ENCODE data around the gene GRID2IP. TPM values are rescaled to one million over a fixed set of nuclear protein-coding genes. Genes with fewer than 3 reads are reported as not detected.

The GRID2IP gene
- total RNA-seq, 1 experiment from 2014 or later, result not detected

DNA sequence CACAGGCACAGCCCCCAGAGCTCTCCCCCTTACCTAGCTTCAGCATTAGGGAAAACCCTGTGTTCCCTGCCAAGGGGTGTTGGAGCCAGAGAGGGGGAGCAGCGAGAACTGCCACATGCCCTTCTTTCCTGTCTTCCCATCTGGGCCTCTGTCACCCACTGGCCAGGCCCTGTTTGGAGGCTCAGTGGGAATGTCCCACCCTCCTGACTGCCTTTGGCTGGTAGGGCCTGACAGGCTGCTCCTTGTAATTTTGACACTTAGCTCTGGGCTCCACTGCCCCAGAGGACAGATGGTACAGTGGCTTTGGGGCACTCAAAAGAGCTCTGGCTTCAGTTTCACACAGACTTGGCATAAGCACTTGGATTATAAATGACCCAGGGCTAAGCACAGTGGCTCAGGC, 50.6 kb downstream of the GRID2IP start:
- DNase-seq (ENCODE audit: low read depth), result no peak
- in situ Hi-C loops (cut with HindIII; ENCODE audit: low pct_unique_long_range_greater_than_20kb, low sequenced_read_pairs), result no loop called here

DNA sequence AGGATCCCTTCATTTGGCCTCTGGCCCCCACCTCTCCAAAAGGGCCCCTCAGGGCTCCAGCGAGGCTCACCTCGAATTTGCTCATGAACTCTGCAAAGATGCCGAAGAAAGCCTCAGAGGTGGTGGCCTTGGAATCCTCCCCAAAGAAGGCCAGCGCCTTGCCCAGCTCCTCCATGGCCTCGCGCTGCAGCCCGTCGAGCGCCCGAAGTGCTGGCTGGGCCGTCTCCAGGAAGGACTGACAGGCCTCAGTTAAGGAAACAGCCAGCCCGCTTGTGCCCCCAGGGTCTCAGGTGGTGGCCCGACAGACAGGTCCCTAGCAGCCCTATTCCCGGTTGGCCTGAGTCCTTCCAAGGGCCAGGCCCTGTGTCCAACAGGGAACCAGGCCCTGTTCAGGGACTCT, 53.3 kb downstream of the GRID2IP start:
- DNase-seq (ENCODE audit: low read depth), result no peak
- in situ Hi-C loops (cut with HindIII; ENCODE audit: low pct_unique_long_range_greater_than_20kb, low sequenced_read_pairs), result no loop called here

DNA sequence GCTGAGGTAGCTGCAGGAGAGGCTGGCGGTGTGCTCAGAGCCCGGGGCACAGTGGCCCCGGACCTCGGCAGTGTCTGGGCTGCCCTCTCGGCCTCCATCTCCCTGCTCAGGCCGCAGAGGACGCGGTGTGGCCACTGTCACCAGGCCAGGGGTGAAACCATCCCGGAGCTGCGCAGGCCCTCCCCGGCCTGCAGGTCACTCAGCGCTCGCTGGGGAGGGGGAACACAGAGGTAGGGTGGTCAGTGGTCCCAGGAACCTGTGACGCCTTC, 53.7 kb downstream of the GRID2IP start:
- in situ Hi-C loops (cut with HindIII; ENCODE audit: low pct_unique_long_range_greater_than_20kb, low sequenced_read_pairs), result no loop called here
- no peak for DNase-seq (ENCODE audit: low read depth)

DNA sequence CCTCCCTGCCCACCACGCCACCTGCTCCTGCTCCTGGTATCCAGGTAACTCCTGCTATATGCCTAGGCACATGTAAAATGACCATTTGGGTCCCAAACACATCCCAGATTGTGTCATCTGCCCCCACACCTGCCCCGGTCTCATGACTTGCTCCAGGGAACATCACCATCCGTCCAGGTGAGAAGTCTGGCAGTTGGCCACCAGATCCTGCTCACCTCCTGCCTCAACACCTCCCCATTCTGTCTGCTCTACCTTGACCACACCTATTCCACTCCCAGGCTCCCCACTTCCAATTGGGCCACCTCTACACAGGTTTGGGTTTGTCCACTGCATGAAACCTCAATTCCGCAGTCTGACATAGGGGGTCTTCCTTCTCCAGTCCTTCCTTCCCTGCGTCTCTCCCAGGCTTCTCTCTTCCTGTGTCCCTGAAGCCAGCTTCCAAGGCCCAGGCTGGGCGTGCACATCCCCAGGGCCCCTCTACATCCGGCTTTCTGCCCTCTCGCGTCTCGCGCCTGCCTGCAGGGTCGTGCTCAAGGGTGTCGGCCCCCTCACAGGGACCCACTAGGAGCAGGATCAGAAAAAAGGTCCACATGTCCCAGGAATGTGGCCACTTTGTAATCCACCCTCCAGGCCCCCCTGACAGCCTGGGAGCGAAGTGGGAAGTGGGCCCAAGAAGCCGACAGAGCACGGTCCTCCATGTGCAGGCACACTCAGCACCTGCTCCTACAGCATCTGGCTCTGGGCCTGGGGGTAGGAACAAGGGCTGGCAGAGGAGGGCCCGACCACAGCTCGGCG, 54.2 kb downstream of the GRID2IP start:
- DNase-seq (ENCODE audit: low read depth), result no peak
- in situ Hi-C loops (cut with HindIII; ENCODE audit: low pct_unique_long_range_greater_than_20kb, low sequenced_read_pairs), result no loop called here

DNA sequence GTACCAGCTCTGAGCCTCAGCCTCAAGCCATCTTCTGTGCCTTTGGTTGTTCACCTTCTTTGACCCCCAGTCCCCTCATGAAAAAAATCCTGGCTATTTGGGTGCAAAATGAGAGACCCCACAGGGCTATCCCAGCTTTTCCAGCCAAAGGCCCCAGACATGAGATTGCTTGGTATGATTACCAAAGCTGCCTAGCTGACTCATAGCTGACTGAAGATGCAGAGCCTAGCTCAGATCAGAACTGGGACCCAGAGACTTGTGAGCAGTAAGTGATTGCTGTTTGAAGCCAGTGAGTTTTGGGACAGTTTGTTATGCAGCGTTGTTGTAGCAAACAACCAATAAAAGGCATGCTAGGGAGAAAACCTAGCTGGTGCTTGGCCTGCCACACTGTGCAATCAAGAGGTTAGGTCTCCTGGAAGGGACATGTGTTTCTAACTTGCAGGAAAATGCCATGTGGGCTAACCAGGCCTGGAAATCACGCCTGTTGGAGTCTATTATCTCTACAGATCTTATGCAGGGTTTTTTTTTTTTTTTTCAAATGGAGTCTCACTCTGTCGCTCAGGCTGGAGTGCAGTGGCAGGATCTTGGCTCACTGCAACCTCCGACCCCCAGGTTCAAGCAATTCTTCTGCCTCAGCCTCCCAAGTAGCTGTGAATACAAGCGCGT, 55.5 kb downstream of the GRID2IP start:
- no peak for DNase-seq (ENCODE audit: low read depth)
- in situ Hi-C loops (cut with HindIII; ENCODE audit: low pct_unique_long_range_greater_than_20kb, low sequenced_read_pairs), result no loop called here

DNA sequence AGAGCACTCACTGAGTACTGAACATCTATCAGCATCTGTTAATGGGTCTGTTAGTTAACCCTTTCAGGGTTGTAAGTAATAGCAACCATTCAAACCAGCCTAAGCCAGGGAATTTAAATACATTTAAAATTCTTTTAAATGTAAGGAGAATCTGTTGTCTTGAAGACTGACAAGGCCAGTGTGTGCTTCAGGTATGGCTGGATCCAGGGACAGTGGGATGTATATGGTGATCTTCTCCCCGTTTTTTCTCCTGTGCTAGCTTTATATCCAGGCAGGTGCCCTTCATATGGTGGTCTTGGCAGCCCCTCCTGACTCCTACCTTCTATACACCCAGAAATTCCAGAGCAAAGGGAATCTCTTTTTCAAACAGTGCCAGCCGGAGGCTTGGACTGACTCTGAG, 56.9 kb downstream of the GRID2IP start:
- in situ Hi-C loops (cut with HindIII; ENCODE audit: low pct_unique_long_range_greater_than_20kb, low sequenced_read_pairs), result no loop called here
- DNase-seq (ENCODE audit: low read depth), result no peak

DNA sequence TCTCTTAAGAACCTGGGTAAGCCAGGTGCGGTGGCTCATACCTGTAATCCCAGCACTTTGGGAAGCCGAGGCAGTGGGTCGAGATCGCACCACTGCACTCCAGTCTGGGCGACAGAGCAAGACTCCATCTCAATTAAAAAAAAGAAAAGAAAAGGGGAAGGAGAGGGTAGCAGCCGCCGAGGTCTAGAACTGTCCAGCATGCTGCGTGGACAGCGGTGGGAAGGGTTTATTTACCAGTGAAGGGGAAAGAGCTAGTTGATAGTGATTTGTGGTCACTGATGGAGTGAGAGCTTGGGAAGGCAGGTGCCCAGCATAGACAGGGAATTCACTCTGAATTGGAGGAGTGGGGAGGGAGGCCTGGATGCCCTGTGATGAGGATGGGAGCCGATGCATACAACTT, 60.1 kb downstream of the GRID2IP start:
- DNase-seq (ENCODE audit: low read depth), result no peak
- in situ Hi-C loops (cut with HindIII; ENCODE audit: low pct_unique_long_range_greater_than_20kb, low sequenced_read_pairs), result no loop called here

DNA sequence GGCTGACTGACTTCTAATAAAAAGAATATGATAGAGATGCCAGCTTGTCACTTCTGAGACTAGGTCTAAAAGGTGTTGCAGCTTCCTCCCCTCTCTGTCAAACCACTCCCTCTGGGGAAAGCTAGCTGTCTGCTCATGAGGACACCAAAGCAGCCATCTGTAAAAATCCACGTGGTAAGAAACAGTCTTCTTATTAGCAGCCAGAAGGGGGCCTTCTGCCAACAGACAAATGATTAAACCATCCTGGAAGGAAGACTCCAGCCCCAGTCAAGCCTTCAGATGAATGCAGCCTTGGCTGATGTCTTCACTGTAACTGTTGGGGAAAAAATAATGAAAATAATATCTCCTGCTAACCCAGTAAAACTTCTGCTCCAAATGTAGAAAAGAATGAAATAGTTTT, 61.6 kb downstream of the GRID2IP start:
- in situ Hi-C loops (cut with HindIII; ENCODE audit: low pct_unique_long_range_greater_than_20kb, low sequenced_read_pairs), result no loop called here
- no peak for DNase-seq (ENCODE audit: low read depth)

DNA sequence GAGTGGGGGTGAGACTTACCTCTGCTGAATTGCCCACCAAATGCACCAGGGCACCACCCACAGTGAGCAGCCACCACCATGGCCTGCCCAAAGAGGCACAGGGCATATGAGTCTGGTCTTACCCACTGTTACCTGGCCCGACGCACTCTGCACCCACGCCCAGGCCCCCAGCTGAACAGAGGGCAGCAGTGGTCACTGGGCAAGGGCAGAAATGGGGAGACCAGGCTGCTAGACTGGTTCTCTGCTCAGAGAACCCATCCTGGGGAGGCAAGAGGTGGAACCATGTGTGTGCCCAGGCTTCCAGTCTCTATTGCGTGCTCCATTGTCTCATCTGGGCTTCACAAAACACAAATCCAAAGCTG, 64.1 kb downstream of the GRID2IP start:
- DNase-seq (ENCODE audit: low read depth), result no peak
- in situ Hi-C loops (cut with HindIII; ENCODE audit: low pct_unique_long_range_greater_than_20kb, low sequenced_read_pairs), result no loop called here

DNA sequence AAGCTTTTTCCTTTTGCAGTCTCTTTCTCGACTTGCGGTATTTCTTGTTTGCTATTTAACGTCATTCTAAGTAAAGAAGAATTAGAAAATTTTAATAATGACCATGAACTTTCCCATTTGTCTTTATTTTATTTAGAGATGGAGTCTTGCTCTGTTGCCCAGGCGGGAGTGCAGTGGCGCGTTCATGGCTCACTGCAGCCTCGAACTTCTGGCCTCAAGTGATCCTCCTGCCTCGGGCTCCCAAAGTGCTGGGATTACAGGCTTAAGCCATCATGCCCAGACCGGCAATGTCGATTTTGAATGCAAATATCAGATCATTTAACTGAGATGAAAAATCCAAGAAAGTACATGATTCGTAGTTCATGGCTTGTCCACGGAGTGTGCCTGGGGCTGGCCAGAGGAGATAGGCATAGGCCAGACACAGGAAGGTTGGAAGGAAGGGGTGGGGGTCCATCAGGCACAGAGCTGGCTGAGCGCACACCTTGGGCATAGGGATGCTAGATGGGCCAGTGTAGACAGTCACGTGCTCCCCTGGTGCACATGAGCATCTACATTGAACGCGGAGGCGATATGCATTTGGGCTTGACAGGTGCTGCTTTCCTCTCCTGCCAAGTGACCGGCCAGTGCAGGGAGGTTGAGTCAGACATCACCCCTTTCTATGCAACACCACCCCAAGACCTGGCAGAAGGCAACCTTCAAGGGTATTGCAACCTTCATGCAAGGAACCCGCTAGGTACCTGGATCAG, 64.7 kb downstream of the GRID2IP start:
- no peak for DNase-seq (ENCODE audit: low read depth)
- in situ Hi-C loops (cut with HindIII; ENCODE audit: low pct_unique_long_range_greater_than_20kb, low sequenced_read_pairs), result no loop called here

DNA sequence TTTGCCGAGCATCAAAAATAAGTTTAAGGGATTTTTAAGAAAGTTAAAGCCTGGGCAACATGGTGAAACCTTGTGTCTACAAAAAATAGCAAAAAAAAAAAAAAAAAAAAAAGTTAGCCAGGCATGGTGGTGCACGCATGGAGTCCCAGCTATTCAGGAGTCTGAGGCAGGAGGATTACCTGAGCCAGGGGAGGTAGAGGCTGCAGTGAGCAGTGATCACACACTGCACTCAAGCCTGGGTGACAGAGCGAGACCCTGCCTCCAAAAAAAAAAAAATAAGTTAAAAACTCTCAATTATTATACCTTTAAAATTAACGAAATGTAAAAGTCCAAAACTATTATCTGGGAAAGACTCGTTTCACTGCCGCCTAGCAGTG, 68.5 kb downstream of the GRID2IP start:
- in situ Hi-C loops (cut with HindIII; ENCODE audit: low pct_unique_long_range_greater_than_20kb, low sequenced_read_pairs), result no loop called here
- DNase-seq (ENCODE audit: low read depth), result no peak

DNA sequence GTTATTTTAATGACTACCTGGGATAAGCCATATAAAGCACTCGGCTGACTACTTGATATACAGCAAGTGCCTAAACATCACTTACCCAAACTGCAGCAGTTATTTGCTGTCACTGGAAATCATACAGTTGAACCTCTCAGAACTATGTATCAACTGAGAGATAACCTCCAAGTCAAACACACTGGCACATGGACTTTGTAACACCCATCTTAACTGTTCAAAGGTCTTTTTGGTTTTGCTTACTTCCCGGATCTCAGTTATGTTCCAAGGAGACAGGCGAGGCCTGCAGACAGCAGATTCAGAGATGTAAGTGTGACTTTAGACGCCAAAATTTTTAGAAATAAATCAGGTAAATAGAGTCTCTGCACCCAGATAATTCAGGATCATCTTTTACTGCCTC, 69.0 kb downstream of the GRID2IP start:
- in situ Hi-C loops (cut with HindIII; ENCODE audit: low pct_unique_long_range_greater_than_20kb, low sequenced_read_pairs), result no loop called here
- no peak for DNase-seq (ENCODE audit: low read depth)

DNA sequence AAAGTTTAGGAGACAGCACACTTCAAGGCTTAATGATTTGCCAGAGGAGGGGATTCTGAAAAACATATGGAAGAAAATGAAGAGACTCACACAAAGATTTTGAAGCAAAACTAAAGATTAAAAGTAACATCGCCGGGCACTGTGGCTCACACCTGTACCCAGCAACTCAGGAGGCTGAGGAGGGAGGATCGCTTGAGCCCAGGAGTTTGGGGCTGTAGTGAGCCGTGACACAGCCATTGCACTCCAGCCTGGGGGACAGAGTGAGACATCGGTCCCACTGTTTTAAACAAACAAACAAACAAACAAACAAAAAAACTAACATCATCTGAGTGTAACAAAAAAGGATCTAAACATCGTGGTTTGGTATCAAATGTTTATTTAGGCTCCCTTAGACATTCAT, 69.8 kb downstream of the GRID2IP start:
- in situ Hi-C loops (cut with HindIII; ENCODE audit: low pct_unique_long_range_greater_than_20kb, low sequenced_read_pairs), result no loop called here
- no peak for DNase-seq (ENCODE audit: low read depth)

DNA sequence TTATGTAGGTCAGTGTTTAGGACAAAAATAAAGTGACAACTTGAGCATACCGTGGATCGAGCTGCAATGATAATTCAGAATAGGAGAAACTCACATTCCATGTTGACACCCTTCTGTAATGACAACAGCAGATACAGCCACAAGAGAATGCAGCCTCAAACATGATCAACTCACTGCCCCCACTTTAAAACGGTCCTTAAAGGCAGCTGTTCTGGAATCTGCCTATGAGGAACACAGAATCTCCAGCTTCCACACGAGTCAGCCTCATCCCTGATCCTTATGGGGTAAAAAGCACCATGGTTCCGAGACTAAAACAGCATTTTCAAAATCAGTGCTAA, 71.0 kb downstream of the GRID2IP start:
- DNase-seq (ENCODE audit: low read depth), result no peak
- in situ Hi-C loops (cut with HindIII; ENCODE audit: low pct_unique_long_range_greater_than_20kb, low sequenced_read_pairs), result no loop called here

DNA sequence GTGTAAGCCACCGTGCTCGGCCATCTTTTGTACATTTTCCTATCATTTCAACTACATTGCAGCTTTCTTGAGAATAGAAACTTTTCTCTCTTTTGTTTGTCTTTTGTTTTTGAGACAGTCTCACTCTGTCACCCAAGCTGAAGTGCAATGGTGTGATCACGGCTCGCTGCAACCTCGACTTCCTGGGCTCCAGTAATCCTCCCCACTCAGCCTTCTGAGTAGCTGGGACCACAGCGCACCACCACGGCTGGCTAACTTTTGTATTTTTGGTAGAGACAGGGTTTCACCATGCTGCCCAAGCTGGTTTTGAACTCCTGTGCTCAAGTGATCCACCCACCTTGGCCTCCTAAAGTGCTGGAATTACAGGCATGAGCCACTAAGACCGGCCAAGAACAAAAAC, 72.2 kb downstream of the GRID2IP start:
- no peak for DNase-seq (ENCODE audit: low read depth)
- in situ Hi-C loops (cut with HindIII; ENCODE audit: low pct_unique_long_range_greater_than_20kb, low sequenced_read_pairs), result no loop called here

DNA sequence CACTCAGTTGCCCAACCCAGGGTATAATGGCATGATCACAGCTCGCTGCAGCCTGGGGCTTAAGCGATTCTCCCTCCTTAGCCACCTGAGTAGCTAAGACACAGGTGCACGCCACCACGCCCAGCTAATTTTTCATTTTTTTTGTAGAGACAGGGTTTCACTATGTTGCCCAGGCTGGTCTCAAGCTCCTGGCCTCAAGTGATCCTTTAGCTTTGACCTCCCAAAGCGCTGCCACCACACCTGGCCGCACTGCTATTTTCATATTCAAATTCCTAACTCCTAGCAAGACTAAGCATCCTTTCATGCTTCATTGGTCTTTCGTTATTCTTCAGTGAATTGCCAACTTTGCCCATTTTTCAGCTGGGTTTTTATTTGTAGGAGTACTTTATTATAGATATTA, 73.1 kb downstream of the GRID2IP start:
- DNase-seq (ENCODE audit: low read depth), result no peak
- in situ Hi-C loops (cut with HindIII; ENCODE audit: low pct_unique_long_range_greater_than_20kb, low sequenced_read_pairs), result no loop called here

DNA sequence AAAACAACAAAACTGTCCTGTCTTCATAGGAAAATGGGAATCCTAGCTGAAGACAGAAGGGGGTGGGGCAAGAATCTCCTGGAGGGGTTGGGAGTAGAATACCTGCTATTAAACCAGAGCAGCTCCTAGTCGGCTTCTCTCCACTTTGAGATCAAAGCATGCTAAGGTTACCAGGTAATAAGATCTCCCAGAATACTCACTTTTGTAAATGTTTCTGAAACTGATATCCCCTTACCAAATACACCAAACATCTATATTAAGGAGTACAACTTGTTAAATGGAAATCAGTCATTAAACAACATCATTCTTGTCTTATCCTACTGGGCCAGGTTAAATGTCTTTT, 74.0 kb downstream of the GRID2IP start:
- in situ Hi-C loops (cut with HindIII; ENCODE audit: low pct_unique_long_range_greater_than_20kb, low sequenced_read_pairs), result no loop called here
- no peak for DNase-seq (ENCODE audit: low read depth)

DNA sequence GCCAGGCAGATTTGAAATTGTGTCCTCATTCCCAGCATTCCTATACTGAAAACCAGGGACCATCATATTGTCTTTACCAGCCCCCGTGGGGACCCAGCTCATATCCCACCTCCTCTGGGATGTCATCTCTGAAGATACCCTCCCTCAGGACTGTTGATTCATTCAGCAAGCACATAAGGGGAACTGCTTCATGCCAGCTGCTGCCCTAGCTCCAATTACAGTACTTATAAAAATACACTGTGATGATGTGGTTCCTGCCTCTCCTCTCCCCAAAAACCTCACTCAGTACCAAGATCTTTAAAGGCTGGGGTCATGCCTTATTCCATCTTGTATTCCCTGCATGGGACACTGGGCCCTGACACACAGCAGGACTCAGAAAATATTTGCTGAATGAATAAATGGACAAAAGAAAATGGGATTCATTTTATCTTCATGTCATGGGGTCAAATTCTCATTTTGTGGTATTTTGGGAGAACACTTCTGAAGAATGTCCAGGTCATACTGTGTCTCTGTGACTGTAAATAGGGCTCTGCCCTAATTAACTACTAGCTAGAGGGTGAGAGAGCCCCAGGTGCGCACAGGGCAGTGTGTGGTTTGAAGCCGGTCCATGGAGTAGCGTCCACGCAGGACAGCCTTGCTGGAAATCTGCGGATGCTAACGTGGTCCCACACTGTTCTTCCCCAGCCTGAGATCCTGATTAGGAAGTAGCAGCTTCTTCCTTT, 74.5 kb downstream of the GRID2IP start:
- no peak for DNase-seq (ENCODE audit: low read depth)
- in situ Hi-C loops (cut with HindIII; ENCODE audit: low pct_unique_long_range_greater_than_20kb, low sequenced_read_pairs), result no loop called here

DNA sequence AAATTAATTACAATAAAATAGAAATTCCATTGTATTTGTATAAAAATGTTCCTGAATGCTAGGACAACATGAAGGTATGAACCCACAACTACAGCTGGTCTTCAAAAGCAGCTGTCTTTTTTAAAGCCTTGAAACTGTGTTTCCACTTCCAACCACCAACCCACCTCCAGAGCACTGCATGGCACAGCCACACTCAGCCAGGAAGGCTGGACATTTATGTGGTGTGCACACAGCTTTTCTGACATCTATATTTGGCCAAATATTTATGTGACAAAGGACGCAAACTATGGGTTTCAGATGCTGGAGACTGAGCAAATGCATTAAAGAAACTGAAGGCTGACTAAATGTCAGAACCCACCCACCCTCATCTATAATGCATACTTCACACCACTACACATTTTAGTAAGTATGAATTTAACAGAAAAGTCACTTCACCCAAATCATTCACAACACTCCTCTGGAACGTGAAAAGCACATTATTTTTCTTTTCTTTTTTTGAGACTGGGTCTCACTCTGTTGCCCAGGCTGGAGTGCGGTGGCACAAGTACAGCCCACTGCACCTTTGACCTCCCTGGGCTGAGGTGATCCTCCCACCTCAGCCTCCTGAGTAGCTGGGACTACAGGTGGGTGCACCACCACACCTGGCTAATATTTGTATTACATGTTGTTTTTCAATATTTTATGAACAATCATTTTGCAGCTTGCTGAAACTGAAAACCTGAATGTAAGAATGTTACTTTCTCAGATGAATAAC, 75.7 kb downstream of the GRID2IP start:
- in situ Hi-C loops (cut with HindIII; ENCODE audit: low pct_unique_long_range_greater_than_20kb, low sequenced_read_pairs), result no loop called here
- DNase-seq (ENCODE audit: low read depth), result no peak

Data from Caki2 (cell line).